WERI-Rb-1 (cell line): ENCODE results near the gene ARHGAP10.

Experiments used
- DNase-seq: peaks from one replicate; pipeline ENCODE4 v3.0.0-alpha.2; 2020
- H3K27ac ChIP-seq: fragments of 250-450 bp; sonication (Bioruptor Pico); 2 replicates; pipeline ENCODE4 v1.5.1; 2020; ENCODE audit warnings: mild to moderate bottlenecking, moderate library complexity
- H3K27me3 ChIP-seq: fragments of 250-450 bp; sonication (Bioruptor Pico); 2 replicates; pipeline ENCODE4 v1.5.1; 2021; ENCODE audit warnings: mild to moderate bottlenecking, low read depth, moderate library complexity; ENCODE audit not compliant: insufficient read depth, severe bottlenecking
- H3K36me3 ChIP-seq: fragments of 250-450 bp; sonication (Bioruptor Pico); 2 replicates; pipeline ENCODE4 v1.5.1; 2020; ENCODE audit warnings: mild to moderate bottlenecking, moderate library complexity
- H3K4me3 ChIP-seq: 2 replicates; pipeline ENCODE4 v1.5.1; 2011; ENCODE audit warnings: low read depth, mild to moderate bottlenecking, control low read depth, low read length
- H3K9me3 ChIP-seq: fragments of 250-450 bp; sonication (Bioruptor Pico); 2 replicates; pipeline ENCODE4 v1.5.1; 2021; ENCODE audit warnings: mild to moderate bottlenecking, moderate library complexity; ENCODE audit not compliant: severe bottlenecking
- CTCF ChIP-seq: IDR thresholded peaks from 2 replicates; pipeline ENCODE4 v1.5.1; 2011; ENCODE audit warnings: low read depth, mild to moderate bottlenecking, control low read depth, inconsistent platforms, low read length

Gene ARHGAP10

DNA sequence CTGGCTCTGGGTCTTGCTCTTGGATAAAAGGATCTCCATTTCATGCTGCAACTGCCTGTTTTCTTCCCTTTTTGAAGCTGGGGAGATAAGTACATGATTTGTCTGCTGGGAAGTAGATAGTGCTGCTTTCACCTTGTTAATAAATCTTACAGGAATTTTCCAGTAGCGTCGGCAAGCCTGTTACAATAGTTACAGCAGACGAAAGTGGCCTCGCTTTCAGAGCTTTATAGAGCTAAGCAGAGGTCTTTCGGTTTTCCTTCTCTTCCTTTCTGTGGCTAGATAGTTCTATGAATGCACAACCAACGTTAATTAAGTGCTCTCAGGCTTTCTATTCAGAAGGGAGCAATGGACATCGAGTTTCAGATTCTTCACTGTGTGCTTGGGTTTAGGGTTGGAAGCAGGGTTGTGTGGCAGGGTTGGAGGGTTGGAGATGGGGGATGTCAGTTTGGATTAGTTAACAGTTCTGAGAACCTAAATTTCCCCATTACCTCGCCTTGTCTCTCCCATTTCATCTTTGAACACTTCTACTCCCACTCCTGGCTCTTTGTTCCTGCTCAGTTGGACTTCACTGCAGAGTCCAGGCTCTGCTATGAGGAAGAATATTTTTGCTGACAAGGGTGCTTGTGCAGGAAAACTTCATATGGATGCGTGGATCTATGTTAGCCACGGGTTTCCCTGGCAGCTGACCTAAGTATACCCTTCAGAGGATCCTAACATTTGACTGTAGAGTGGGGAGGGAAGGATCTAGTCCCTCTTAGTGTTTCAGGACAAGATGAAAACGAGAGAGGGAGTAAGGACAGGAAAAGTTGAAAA, 237.9 kb downstream of the ARHGAP10 start:
- Histone ChIP-seq H3K36me3 (peaks cover 28% of the 10 kb centered on the region), H3K27ac (no peak overlapping the region), H3K9me3 (no peaks in the 10 kb centered on the region), H3K27me3 (no peaks in the 10 kb centered on the region), H3K4me3 (no peak overlapping the region)
- DNase-seq, result no peak
- no peak for TF ChIP-seq CTCF

GRCh38 chr4:147971116-147971515, 239.2 kb downstream of the ARHGAP10 start:
- H3K4me3 ChIP-seq, result no peak overlapping the region
- TF ChIP-seq CTCF, result no peak
- H3K36me3 ChIP-seq, result peaks cover 27% of the 10 kb centered on the region
- H3K27me3 ChIP-seq, result no peaks in the 10 kb centered on the region
- H3K9me3 ChIP-seq, result no peaks in the 10 kb centered on the region
- H3K27ac ChIP-seq, result no peak overlapping the region
- DNase-seq, result no peak

GRCh38 chr4:147975325-147975724, 243.4 kb downstream of the ARHGAP10 start:
- Histone ChIP-seq H3K27me3 (no peaks in the 10 kb centered on the region), H3K27ac (no peak overlapping the region), H3K9me3 (no peaks in the 10 kb centered on the region), H3K36me3 (peaks cover 10% of the 10 kb centered on the region; the same call in 1 of the 2 replicates), H3K4me3 (no peak overlapping the region)
- DNase-seq, result no peak
- TF ChIP-seq CTCF, result no peak

DNA sequence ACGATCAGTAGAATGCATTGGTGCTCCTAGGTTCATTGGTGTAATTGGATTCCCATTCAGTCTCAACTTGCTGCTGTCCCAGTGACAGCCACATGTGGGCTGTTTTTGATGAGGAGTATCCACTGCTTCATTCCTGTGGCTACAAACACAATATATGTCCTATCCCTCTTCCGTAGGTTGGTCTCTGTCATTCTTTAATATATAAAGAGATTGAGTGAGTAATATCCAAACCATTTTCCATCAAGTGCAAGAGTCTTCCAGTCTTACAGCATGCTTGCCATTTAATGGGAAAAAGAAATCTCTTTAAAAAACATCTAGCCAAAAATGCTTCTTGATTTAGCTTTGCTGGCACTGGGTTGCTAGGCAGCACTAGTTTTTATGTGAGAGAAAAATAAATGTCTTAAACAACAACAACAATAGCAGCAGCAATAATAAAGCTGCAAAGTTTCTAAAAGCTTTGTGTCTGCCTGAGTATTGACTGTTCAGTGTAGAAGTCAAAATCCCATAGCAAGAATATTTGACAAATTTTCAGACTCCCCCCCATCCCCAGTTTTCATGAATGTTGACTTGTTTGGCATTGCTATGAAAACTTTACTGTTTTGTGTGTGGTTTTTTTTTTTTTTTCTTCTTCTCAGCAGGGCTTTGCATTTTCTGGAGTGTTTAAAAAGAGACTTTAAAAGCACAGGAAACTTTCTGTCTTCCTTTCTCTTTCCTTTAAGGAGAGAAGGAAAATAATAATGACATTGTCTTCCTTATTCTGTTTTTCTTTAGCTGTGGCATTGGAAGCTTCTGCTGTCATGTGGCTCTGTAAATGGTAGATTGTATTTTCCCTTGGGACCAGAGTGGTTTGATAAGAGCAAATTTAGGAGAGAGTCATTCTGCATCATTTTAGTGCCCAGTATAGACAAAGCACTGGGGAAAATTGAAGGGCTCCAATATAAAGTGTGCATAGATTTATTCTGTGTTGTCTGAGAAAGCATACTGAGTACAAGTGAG, 244.3 kb downstream of the ARHGAP10 start:
- peaks cover 10% of the 10 kb centered on the region; the same call in 1 of the 2 replicates for H3K36me3 ChIP-seq
- no peak for DNase-seq
- H3K4me3 ChIP-seq, result no peak overlapping the region
- no peak for TF ChIP-seq CTCF
- no peak overlapping the region for H3K27ac ChIP-seq
- H3K9me3 ChIP-seq, result no peaks in the 10 kb centered on the region
- no peaks in the 10 kb centered on the region for H3K27me3 ChIP-seq

- TF ChIP-seq CTCF, result no peak
- H3K27ac ChIP-seq, result no peak overlapping the region
- no peaks in the 10 kb centered on the region for H3K27me3 ChIP-seq
- no peaks in the 10 kb centered on the region for H3K9me3 ChIP-seq
- H3K4me3 ChIP-seq, result no peak overlapping the region
- DNase-seq, result no peak
- peaks cover 2% of the 10 kb centered on the region; the same call in 1 of the 2 replicates for H3K36me3 ChIP-seq
These were observed 248.7 kb downstream of the ARHGAP10 start for GRCh38 chr4:147980586-147980985.
